Stimulated activated naive CD4-positive, alpha-beta T cell treated with Interleukin-2 at 50 U/mL for 16 hours (primary cell): ENCODE measurements around the gene ITGB8.

Experiments
- DNase-seq: peaks from one replicate; lab custom pipeline; 2025; lab: John Stamatoyannopoulos, UW

The ITGB8 gene

GRCh38 chr7:20340839-20341238 lies 10.1 kb downstream of the ITGB8 start:
- DNase-seq: no peak

GRCh38 chr7:20343205-20343604 lies 12.5 kb downstream of the ITGB8 start:
- DNase-seq: no peak

GRCh38 chr7:20343941-20344340 lies 13.2 kb downstream of the ITGB8 start:
- DNase-seq: no peak

- no peak for DNase-seq
These were observed 13.7 kb downstream of the ITGB8 start for GRCh38 chr7:20344396-20344795.

GRCh38 chr7:20346577-20346976 lies 15.9 kb downstream of the ITGB8 start:
- DNase-seq: no peak

GRCh38 chr7:20347680-20348079 lies 17.0 kb downstream of the ITGB8 start:
- no peak for DNase-seq

GRCh38 chr7:20348125-20348807 lies 17.6 kb downstream of the ITGB8 start:
- no peak for DNase-seq

GRCh38 chr7:20350518-20350951 lies 19.8 kb downstream of the ITGB8 start:
- DNase-seq: no peak

GRCh38 chr7:20350996-20351692 lies 20.4 kb downstream of the ITGB8 start:
- no peak for DNase-seq

- no peak for DNase-seq
These were observed 21.2 kb downstream of the ITGB8 start for GRCh38 chr7:20351901-20352300.

GRCh38 chr7:20352573-20353306 lies 22.0 kb downstream of the ITGB8 start:
- DNase-seq: no peak

- DNase-seq: no peak
These were observed 24.2 kb downstream of the ITGB8 start for GRCh38 chr7:20354610-20355528.

- no peak for DNase-seq
These were observed 27.4 kb downstream of the ITGB8 start for GRCh38 chr7:20358106-20358505.

GRCh38 chr7:20358762-20359282 lies 28.1 kb downstream of the ITGB8 start:
- DNase-seq: no peak

- DNase-seq: no peak
These were observed 28.8 kb downstream of the ITGB8 start for GRCh38 chr7:20359341-20359963.

GRCh38 chr7:20362574-20363253 lies 32.0 kb downstream of the ITGB8 start:
- DNase-seq: no peak

- DNase-seq: no peak
These were observed 34.0 kb downstream of the ITGB8 start for GRCh38 chr7:20364571-20365196.

GRCh38 chr7:20365486-20365885 lies 34.8 kb downstream of the ITGB8 start:
- DNase-seq: no peak

- DNase-seq: no peak
These were observed 43.7 kb downstream of the ITGB8 start for GRCh38 chr7:20374399-20374798.

GRCh38 chr7:20376796-20377195 lies 46.1 kb downstream of the ITGB8 start:
- DNase-seq: no peak
